ENCODE results near the gene GINS1.

GINS1 gene

GRCh38 chr20:25407311-25408169 is at the start of gene GINS1:
GINS1 (plus strand) TSS chr20:25407673; CDS start chr20:25407821, 148 bp downstream.
- DNase-seq, result peak; percentile 93

GRCh38 chr20:25360631-25361286 is 46.7 kb upstream of the GINS1 start:
- DNase-seq, result no peak

DNA sequence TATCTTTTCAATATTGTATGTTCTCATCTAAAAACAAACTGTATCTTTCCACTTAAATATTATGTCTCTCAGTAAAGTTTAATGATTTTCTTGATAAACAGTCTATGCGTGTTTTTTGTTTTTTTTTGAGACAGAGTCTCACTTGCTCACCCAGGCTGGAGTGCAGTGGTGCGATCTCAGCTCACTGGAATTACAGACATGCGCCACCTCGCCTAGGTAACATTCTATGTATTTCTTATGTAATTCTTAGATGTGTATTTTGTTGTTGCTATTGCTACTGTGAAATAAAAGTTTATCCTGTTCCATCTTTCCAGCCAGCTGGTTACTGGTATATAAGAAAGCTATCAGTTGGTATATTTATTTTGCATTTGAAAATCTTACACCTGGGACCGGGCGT is 46.2 kb upstream of the GINS1 start:
- no peak for DNase-seq

- no peak for DNase-seq
Observed at GRCh38 chr20:25364180-25364788, 43.2 kb upstream of the GINS1 start.

DNA sequence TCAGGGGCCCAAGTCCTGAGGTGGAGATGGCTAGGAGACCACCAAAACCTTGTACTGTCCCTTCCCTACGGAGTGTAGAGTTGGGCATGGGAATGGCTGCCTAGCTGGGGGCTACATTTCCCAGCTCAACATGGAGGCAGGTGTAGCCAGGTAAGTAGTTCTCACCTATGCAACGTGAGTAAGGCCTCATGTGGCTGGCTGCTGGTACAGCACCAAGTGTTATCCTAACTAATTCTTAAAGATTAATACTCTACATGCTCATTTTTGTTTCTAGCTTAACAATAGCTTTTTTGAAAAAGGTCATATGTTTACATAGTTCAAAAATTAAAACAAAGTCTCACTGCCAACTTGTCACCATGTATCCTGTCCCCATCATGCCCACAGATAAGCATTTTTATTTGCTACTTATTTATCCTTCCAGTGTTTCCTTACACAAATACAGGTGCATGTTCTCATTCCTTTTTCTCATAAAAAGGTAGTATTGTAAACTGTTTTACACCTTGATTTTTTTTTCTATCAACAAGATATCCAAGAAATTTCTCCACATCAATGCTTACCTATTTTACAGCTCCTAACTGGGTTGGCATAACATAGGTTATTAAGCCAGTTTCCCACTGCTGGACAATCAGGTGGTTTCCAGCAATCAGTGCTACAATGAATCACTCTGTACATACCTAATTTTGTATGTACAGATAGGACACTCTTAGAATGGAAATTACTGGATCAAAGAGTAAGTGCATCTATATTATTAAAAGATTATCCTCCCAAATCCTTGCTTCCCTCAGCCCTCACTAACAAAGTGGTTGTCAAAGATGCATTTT is 42.4 kb upstream of the GINS1 start:
- no peak for DNase-seq

DNA sequence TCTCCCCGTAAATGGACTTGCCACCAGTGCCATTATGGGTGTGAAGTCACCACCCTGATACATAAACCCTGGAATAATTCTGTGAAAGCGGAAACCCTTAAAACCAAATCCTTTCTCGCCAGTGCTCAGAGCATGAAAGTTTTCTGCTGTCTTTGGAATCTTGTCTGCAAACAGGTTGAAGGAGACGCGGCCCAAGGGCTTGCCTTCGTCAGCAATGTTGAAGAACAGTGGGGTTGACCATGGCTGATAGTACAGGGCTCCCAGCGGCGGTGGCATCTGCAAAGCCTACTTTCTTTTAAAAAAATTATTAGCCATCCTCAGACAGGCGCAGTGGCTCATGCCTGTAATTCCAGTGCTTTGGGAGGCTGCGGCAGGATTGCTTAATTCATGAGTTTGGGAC is 38.9 kb upstream of the GINS1 start:
- DNase-seq, result no peak

DNA sequence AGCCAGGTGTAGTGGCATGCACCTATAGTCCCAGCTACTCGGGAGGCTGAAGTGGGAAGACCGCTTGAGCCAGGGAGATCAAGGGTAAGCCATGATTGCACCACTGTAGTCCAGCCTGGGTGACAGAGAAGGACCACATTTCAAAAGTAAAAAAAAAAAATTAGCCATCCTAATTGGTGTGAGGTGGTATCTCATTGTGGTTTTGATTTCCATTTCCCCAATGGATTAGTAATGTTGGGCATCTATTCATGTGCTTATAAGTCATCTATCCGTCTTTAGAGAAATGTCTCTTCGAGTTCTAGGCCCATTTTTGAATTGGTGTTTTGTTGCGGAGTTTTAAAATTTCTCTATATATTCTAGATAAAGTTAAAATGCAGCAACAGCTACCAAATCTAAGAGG is 38.5 kb upstream of the GINS1 start:
- DNase-seq, result no peak

GRCh38 chr20:25369529-25369928 is 37.9 kb upstream of the GINS1 start:
- no peak for DNase-seq

DNA sequence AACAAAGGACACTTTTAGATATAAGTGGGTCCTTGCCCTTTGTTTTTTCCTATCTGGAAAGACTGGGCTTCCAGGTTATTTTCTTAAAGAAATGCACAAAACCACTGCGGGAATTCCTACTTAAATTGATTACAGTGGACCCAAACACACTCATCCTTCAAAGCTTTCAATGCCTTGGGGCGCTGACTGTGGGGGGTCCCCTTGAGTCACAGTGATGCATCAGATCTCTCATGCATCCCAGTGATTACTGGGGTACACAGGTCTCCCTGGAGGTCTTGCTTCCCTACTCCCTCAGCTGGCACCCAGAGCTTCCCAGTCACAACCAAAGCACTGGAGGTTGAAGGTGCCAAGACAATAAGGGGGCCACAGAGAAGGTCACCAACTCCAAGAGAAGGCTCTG is 37.5 kb upstream of the GINS1 start:
- no peak for DNase-seq

- no peak for DNase-seq
Observed at GRCh38 chr20:25372584-25373336, 34.7 kb upstream of the GINS1 start.

GRCh38 chr20:25374842-25375241 is 32.6 kb upstream of the GINS1 start:
- no peak for DNase-seq

DNA sequence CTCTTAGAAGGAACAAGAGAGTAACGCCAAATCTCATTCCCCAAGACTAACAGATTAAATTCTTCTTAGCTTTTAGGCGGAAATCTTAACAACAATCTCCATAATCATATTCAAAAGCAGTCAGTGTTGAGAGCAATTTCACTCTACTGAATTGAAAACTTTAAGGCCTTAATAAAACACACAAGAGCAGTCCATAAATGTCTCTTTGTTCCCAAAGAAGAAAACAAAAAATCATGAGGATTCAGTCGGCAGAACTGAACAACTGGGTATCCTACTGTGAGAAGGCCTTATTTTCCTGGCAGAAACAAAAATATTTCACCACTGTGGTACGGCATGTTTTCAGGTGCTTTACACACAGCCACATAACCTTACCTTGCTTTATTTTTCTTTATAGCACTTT is 31.2 kb upstream of the GINS1 start:
- no peak for DNase-seq

DNA sequence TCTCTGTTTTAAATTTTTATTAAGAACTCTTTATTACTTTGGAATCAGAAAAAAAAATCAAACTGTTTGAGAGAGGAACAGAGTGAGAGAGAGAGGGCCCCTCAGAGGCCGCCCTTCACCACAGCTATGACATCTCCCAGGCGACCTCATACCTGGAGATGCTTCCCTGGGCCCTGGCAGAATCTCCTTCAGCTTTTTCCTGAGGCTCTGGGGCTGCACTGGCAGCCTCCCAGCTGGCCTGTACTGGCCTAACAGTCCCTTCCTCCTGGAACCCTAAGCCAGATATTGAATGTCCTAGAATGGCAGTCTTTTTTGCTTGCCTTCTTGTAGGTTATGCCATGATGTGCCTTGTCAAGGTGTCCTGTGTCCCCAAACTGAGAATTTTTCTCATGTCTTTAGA is 30.6 kb upstream of the GINS1 start:
- DNase-seq, result no peak

GRCh38 chr20:25378189-25378883 is 29.1 kb upstream of the GINS1 start:
- DNase-seq, result no peak

- no peak for DNase-seq
Observed at GRCh38 chr20:25378884-25379733, 28.4 kb upstream of the GINS1 start.

- DNase-seq, result no peak
Observed at GRCh38 chr20:25380945-25381614, 26.4 kb upstream of the GINS1 start.

DNA sequence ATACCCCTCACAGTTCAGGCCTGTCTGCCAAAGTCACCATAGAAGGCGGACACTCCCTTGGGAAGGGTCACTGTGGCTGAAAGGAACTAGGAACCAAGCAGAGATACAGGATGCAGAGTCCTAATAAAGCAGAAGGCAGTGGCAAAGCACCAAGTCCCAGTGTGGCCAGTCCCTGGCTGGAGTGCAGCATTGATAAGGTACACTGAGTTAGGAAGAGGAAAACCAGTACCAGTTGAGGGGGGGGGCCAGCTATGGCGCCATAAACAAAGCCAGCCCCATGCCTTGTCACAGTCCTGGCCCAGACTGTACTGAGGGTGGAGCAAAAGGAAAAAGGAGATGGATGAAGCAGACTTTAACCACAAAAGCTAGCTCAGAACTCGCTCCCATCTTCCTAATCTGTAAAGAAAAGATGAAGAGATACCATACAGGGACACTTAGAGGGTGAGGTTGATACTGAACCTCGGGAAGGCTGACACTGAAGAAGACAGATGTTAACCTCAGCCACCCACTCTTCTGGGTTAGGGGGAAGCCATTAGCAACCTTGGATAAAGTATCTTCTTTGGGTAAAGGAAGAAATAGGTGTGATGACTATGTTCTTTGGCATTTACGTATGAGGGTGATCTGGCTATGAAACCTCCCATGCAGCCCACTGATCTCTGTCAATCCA is 24.6 kb upstream of the GINS1 start:
- no peak for DNase-seq

- DNase-seq, result no peak
Observed at GRCh38 chr20:25389401-25389857, 18.0 kb upstream of the GINS1 start.

DNA sequence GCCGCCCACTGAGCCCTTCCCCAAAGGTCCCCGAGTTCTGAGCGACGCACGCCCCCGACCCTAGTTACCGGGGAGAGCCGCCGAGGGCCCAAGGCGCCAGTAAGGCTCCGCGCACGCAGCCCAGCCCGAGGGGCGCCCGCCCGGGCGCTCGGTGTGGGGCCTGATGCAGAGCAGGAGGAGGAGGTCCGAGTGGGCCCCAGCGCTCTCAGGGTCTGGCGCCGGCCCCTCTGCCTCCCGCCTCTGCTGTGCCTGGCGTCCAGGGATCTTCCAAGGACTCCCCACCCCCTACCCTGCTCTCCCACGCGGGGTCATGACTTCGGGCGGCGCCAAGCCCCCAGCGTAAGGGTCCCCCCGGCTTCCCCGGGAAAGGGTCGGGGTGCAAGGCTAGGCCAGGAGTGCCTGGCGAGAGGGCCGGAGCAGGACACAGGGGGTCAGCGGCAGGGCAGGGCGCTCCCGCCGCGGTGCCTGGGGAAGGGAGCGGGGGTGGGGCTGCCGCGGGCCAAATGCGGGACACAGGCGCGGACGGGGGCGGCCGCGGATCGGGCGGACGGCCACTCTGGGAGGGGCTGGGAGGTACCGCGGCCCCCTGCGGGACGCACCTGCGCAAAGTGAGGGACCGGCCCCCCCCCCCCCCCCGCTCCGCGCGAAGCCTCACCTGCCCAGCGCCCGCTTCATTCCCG is 17.5 kb upstream of the GINS1 start:
- DNase-seq, result no peak
